ENCODE data around the gene MDN1.

Gene MDN1, protein sequence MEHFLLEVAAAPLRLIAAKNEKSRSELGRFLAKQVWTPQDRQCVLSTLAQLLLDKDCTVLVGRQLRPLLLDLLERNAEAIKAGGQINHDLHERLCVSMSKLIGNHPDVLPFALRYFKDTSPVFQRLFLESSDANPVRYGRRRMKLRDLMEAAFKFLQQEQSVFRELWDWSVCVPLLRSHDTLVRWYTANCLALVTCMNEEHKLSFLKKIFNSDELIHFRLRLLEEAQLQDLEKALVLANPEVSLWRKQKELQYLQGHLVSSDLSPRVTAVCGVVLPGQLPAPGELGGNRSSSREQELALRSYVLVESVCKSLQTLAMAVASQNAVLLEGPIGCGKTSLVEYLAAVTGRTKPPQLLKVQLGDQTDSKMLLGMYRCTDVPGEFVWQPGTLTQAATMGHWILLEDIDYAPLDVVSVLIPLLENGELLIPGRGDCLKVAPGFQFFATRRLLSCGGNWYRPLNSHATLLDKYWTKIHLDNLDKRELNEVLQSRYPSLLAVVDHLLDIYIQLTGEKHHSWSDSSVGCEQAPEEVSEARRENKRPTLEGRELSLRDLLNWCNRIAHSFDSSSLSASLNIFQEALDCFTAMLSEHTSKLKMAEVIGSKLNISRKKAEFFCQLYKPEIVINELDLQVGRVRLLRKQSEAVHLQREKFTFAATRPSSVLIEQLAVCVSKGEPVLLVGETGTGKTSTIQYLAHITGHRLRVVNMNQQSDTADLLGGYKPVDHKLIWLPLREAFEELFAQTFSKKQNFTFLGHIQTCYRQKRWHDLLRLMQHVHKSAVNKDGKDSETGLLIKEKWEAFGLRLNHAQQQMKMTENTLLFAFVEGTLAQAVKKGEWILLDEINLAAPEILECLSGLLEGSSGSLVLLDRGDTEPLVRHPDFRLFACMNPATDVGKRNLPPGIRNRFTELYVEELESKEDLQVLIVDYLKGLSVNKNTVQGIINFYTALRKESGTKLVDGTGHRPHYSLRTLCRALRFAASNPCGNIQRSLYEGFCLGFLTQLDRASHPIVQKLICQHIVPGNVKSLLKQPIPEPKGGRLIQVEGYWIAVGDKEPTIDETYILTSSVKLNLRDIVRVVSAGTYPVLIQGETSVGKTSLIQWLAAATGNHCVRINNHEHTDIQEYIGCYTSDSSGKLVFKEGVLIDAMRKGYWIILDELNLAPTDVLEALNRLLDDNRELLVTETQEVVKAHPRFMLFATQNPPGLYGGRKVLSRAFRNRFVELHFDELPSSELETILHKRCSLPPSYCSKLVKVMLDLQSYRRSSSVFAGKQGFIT (N-terminal part only)

GRCh38 chr6:89819336-89820130 is at the start of gene MDN1:
TSS of gene MDN1 (minus strand) at chr6:89819794. CDS start at chr6:89819607, 187 bp downstream.
- peak; percentile 98 for DNase-seq (ENCODE audit: low read depth)
- TF ChIP-seq CTCF (IDR thresholded peaks at IDR 0.05; ENCODE audit: insufficient read depth, low read depth, low read length, missing control alignments), result no peak
- H3K4me3 ChIP-seq (ENCODE audit: low read length), result peak within 1 kb of the TSS; percentile 87

DNA sequence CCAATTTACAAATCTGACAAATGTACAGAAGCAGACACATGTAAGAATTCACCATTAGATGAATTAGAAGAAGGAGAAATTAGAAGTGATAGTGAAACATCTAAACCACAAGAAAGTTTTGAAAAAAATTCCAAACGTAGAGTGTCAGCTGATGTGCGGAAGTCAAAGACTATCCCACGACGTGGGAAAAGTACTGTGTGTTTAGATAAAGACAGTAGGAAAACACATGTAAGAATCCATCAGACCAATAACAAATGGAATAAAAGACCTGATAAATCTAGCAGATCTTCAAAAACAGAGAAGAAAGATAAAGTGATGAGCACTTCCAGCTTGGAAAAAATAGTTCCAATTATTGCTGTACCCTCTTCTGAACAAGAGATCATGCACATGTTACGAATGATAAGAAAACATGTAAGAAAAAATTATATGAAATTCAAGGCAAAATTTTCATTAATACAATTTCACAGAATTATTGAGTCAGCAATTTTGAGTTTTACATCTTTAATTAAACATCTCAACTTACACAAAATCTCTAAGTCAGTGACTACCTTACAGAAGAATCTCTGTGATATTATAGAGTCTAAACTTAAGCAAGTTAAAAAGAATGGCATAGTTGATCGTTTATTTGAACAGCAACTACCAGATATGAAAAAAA is 46.6 kb upstream of the MDN1 start:
- H3K4me3 ChIP-seq (ENCODE audit: low read length), result no peak overlapping the region
- no peak for DNase-seq (ENCODE audit: low read depth)
- TF ChIP-seq CTCF (IDR thresholded peaks at IDR 0.05; ENCODE audit: insufficient read depth, low read depth, low read length, missing control alignments), result no peak

- no peak for DNase-seq (ENCODE audit: low read depth)
- no peak for TF ChIP-seq CTCF (IDR thresholded peaks at IDR 0.05; ENCODE audit: insufficient read depth, low read depth, low read length, missing control alignments)
- no peak overlapping the region for H3K4me3 ChIP-seq (ENCODE audit: low read length)
Measured at GRCh38 chr6:89862698-89863097, 43.1 kb upstream of the MDN1 start.

GRCh38 chr6:89862273-89862672 is 42.7 kb upstream of the MDN1 start:
- no peak for TF ChIP-seq CTCF (IDR thresholded peaks at IDR 0.05; ENCODE audit: insufficient read depth, low read depth, low read length, missing control alignments)
- DNase-seq (ENCODE audit: low read depth), result no peak
- no peak overlapping the region for H3K4me3 ChIP-seq (ENCODE audit: low read length)

DNA sequence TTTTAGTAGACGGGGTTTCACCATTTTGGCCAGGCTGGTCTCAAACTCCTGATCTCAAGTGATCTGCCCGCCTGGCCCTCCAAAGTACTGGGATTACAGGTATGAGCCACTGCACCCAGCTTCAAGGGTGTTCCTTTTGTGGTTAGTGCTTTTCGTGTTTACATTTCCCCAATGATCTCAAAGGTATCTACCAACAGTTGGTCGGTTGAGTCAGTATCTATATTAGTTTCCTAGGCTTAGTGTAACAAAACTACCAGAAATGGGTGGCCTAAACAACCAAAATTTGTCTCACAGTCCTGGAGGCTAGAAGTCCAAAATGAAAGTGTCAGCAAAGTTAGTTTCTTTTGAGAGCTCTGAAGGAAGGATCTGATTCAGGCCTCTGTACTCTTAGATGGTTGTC is 40.1 kb upstream of the MDN1 start:
- DNase-seq (ENCODE audit: low read depth), result no peak
- TF ChIP-seq CTCF (IDR thresholded peaks at IDR 0.05; ENCODE audit: insufficient read depth, low read depth, low read length, missing control alignments), result no peak
- H3K4me3 ChIP-seq (ENCODE audit: low read length), result no peak overlapping the region
